WI38 (cell line): ENCODE results near the gene EWSR1.

ENCODE experiments used
- H3K4me3 ChIP-seq: 2 replicates; pipeline ENCODE4 v1.5.1; 2011; ENCODE audit warnings: low read depth, mild to moderate bottlenecking, control low read depth, low read length
- CTCF ChIP-seq: IDR thresholded peaks from 2 replicates; pipeline ENCODE4 v1.5.1; 2012; ENCODE audit warnings: low read depth, mild to moderate bottlenecking, control low read depth, low read length

EWSR1 gene

GRCh38 chr22:29268511-29269229 lies 602 bp downstream of the EWSR1 start:
- no peak for TF ChIP-seq CTCF
- peak overlapping the region; percentile 90 for H3K4me3 ChIP-seq

- no peak for TF ChIP-seq CTCF
Observed at GRCh38 chr22:29269230-29269604, 1.1 kb downstream of the EWSR1 start.

GRCh38 chr22:29269731-29270474 lies 1.8 kb downstream of the EWSR1 start:
- no peak for TF ChIP-seq CTCF
- H3K4me3 ChIP-seq = peak overlapping the region; percentile 90

More at GRCh38 chr22:29269230-29269604, 1.1 kb downstream of the EWSR1 start:
- peak overlapping the region; percentile 90 for H3K4me3 ChIP-seq

- no peak for TF ChIP-seq CTCF
- peak overlapping the region; percentile 90 for H3K4me3 ChIP-seq
Observed at GRCh38 chr22:29270475-29271271, 2.6 kb downstream of the EWSR1 start.

- no peak for TF ChIP-seq CTCF
- no peak overlapping the region for H3K4me3 ChIP-seq
Observed at GRCh38 chr22:29272624-29273023, 4.6 kb downstream of the EWSR1 start.

- no peak for TF ChIP-seq CTCF
- H3K4me3 ChIP-seq = no peak overlapping the region
Observed at GRCh38 chr22:29275167-29275566, 7.1 kb downstream of the EWSR1 start.
